Liver (tissue), 9 donors: ENCODE data around the gene SLX4IP. TPM values are rescaled to one million over a fixed set of nuclear protein-coding genes. Genes with fewer than 3 reads are reported as not detected.
A peak's percentile ranks its signal among the peaks of the same experiment; 100 is the strongest.

Source experiments
- DNase-seq: peaks from one replicate; pipeline ENCODE4 v3.0.0-alpha.2; 2017; ENCODE audit warnings: low spot score
- H3K27ac ChIP-seq, 2 donors: one replicate each; pipeline ENCODE4 v1.7.0; 2013; ENCODE audit warnings: inconsistent platforms in 2 of 2, low read length in 2 of 2, control low read depth in 1 of 2, low read depth in 1 of 2, mild to moderate bottlenecking in 1 of 2
- H3K27me3 ChIP-seq, 4 donors: one replicate each; pipeline versions ENCODE4 v1.6.1 to v1.7.0; 2013; ENCODE audit warnings: low read length in 3 of 4, inconsistent platforms in 1 of 4, mild to moderate bottlenecking in 1 of 4, moderate library complexity in 1 of 4; ENCODE audit not compliant: control insufficient read depth in 4 of 4, insufficient read depth in 4 of 4
- H3K36me3 ChIP-seq, 4 donors: one replicate each; pipeline versions ENCODE4 v1.6.1 to v1.7.0; 2013; ENCODE audit warnings: low read length in 3 of 4, mild to moderate bottlenecking in 3 of 4, low read depth in 1 of 4, moderate library complexity in 1 of 4; ENCODE audit not compliant: control insufficient read depth in 4 of 4, insufficient read depth in 3 of 4
- H3K4me1 ChIP-seq, 4 donors: one replicate each; pipeline versions ENCODE4 v1.6.1 to v1.7.0; 2013; ENCODE audit warnings: low read length in 3 of 4, mild to moderate bottlenecking in 3 of 4, moderate library complexity in 1 of 4; ENCODE audit not compliant: control insufficient read depth in 4 of 4, insufficient read depth in 4 of 4
- H3K4me3 ChIP-seq, 3 donors: one replicate each; pipeline versions ENCODE4 v1.6.1 to v1.7.0; 2013; ENCODE audit warnings: low read length in 3 of 3, control low read depth in 1 of 3, low read depth in 1 of 3, mild to moderate bottlenecking in 1 of 3
- H3K9ac ChIP-seq, 2 donors: one replicate each; pipeline ENCODE4 v1.7.0; 2013; ENCODE audit warnings: low read length in 2 of 2, mild to moderate bottlenecking in 2 of 2, moderate library complexity in 2 of 2, control low read depth in 1 of 2, low read depth in 1 of 2
- H3K9me3 ChIP-seq, 4 donors: one replicate each; pipeline versions ENCODE4 v1.6.1 to v1.7.0; 2013; ENCODE audit warnings: low read length in 3 of 4; ENCODE audit not compliant: control insufficient read depth in 4 of 4
- EGR1 ChIP-seq, 2 donors: IDR thresholded peaks; 2 replicates each; pipeline ENCODE4 v1.6.1; 2016 to 2018; ENCODE audit warnings: antibody characterized with exemption in 2 of 2, low read depth in 2 of 2
- FOXA1 ChIP-seq: IDR thresholded peaks from 2 replicates; pipeline ENCODE4 v1.6.1; 2016; ENCODE audit warnings: antibody characterized with exemption
- FOXA2 ChIP-seq: IDR thresholded peaks from 2 replicates; pipeline ENCODE4 v1.6.1; 2016; ENCODE audit warnings: antibody characterized with exemption
- GABPA ChIP-seq, 2 donors: IDR thresholded peaks in 1 of 2; conservative IDR thresholded peaks in 1 of 2; 2 replicates each; pipeline ENCODE4 v1.6.1; 2016; ENCODE audit warnings: antibody characterized with exemption in 2 of 2, mild to moderate bottlenecking in 1 of 2, moderate library complexity in 1 of 2
- HNF4A ChIP-seq, 2 donors: conservative IDR thresholded peaks; 2 replicates each; pipeline ENCODE4 v1.6.1; 2016; ENCODE audit warnings: antibody characterized with exemption in 2 of 2, mild to moderate bottlenecking in 2 of 2
- HNF4G ChIP-seq: IDR thresholded peaks from 2 replicates; pipeline ENCODE4 v1.6.1; 2016; ENCODE audit warnings: antibody characterized with exemption
- JUND ChIP-seq, 2 donors: IDR thresholded peaks; 2 replicates each; pipeline ENCODE4 v1.6.1; 2016; ENCODE audit warnings: antibody characterized with exemption in 2 of 2
- NR2F2 ChIP-seq: IDR thresholded peaks from 2 replicates; pipeline ENCODE4 v1.6.1; 2016; ENCODE audit warnings: antibody characterized with exemption
- RAD21 ChIP-seq, 2 donors: IDR thresholded peaks; 2 replicates each; pipeline ENCODE4 v1.6.1; 2016; ENCODE audit warnings: antibody characterized with exemption in 2 of 2, mild to moderate bottlenecking in 2 of 2
- RXRA ChIP-seq, 2 donors: IDR thresholded peaks; 2 replicates each; pipeline ENCODE4 v1.6.1; 2017 to 2018; ENCODE audit warnings: antibody characterized with exemption in 2 of 2, mild to moderate bottlenecking in 1 of 2
- SP1 ChIP-seq: IDR thresholded peaks from 2 replicates; pipeline ENCODE4 v1.6.1; 2018; ENCODE audit warnings: antibody characterized with exemption, mild to moderate bottlenecking
- TAF1 ChIP-seq: conservative IDR thresholded peaks from 2 replicates; pipeline ENCODE4 v1.6.1; 2016; ENCODE audit warnings: antibody characterized with exemption, mild to moderate bottlenecking
- YY1 ChIP-seq: IDR thresholded peaks from 2 replicates; pipeline ENCODE4 v1.6.1; 2016; ENCODE audit warnings: antibody characterized with exemption, mild to moderate bottlenecking
- WGBS: extraction: QIAGEN DNeasy Blood & Tissue Kit; methylation state at CpG from one replicate; pipeline ENCODE4 v1.1.7; 2013; 5-methylcytosine and 5-hydroxymethylcytosine counted together
- polyA plus RNA-seq, 2 donors: library from polyadenylated mRNA; stranded (reverse) in 1 of 2; unstranded in 1 of 2; fragments of 200-250 nt in 1 of 2; fragments of >200 nt in 1 of 2; fragmentation: Nextera tagmentation in 1 of 2; extraction: Ambion mirVana in 1 of 2; gene quantifications; one replicate each; pipeline versions ENCODE4 v1.2.1 to v1.2.3, GENCODE V29; 2013 to 2015
- total RNA-seq, 2 donors: library from RNA; depleted of rRNA; stranded (reverse); fragments of >200 nt; gene quantifications; one replicate each; pipeline ENCODE4 v1.2.3, GENCODE V29; 2014
- TF ChIP-seq, protein P1 (sequence below): IDR thresholded peaks from 2 replicates; pipeline ENCODE4 v1.6.1; 2016; ENCODE audit warnings: antibody characterized with exemption, mild to moderate bottlenecking
- TF ChIP-seq, protein P2 (sequence below): IDR thresholded peaks from 2 replicates; pipeline ENCODE4 v1.6.1; 2016; ENCODE audit warnings: antibody characterized with exemption
- TF ChIP-seq, protein P3 (sequence below): IDR thresholded peaks from 2 replicates; pipeline ENCODE4 v1.6.1; 2016; ENCODE audit warnings: antibody characterized with exemption
- TF ChIP-seq, protein P4 (sequence below): fragments of 150-350 bp; IDR thresholded peaks from 2 replicates; pipeline ENCODE4 v1.5.1; 2017; ENCODE audit warnings: improper control_type of control experiment, low read depth, low read length; ENCODE audit not compliant: missing input control
- donor health status: healthy.
- donor health status: healthy.
- donor health status: healthy.
- donor health status: healthy.
- donor health status: healthy.

SLX4IP gene
- total and polyA plus RNA-seq, 4 donors, result 1.1 to 3.4 (median 2.7) TPM

DNA sequence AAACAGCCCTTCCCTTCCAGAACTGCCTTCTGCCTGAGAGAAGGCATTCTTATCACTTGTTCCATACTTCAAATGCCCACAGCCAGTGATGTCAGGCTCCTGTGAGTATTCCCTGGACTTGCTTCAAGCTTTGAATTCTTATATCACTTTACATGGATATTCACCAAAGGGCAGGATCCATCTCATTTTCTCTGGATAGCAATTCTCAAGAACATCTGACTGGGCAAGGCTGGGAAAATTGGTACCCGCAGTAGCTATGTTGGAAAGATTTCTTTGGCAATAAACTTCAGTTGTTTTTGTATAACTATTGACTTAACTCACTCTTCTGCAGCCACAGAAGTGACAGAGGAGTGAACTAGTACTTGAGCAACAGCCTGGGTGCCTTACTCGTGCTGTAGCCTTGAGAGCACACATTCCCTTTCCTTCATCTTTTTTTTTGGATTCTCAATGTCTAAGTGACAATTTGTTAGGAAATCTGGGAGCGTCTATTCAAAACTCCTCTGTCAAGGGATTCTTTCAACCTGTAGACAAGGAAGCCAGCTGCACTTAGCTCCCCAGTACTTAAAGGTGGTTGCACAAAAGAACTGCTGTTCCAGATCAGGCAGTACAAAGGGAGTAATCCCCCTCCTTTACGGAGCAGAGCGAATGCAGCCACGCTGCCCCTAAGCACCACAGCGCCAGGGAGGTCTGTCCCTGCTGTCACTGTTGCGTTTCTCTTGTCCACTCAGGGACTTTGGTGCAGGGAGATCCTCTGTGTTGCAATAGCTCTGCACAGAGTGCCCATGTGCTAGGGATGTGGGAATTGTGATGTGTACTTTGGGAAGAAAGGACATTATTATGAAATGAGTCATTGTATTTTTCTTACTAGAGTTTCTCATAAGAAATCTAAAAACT is 169.1 kb downstream of the SLX4IP start (continued):
- TF ChIP-seq GABPA (IDR thresholded peaks at IDR 0.05 in 1 of 2, conservative IDR thresholded peaks at IDR 0.05 in 1 of 2), result no peak
- peak; percentile 8 for TF ChIP-seq SP1

DNA sequence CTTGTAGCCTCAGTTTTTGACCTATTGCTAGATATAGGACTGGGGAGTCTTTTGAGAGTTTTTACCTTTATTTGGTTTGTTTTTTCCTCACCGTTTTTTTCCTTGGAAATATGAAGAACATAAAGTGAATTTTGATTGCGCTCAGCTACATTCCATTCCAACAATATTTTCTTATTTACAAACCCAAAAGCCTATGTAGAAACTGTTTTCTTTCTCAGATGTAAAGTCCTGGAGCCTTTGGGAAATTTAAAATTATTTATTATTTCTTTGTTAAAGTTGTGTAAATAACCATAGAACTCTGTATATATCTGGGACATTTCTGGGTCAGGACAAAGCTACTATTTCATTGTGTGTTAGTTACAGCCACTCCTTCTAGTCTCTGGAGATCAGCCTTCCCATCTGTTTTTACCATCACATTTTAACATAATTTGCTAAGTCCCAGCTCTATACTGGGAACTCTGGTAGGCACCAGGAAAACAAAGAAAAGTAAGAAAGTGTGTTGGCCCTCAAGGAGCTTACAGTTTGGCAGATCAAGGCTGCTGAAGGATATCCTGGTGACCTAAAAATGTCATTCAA is 169.8 kb downstream of the SLX4IP start:
- Histone ChIP-seq H3K9ac (no peak overlapping the region), H3K36me3 (peaks cover 0 to 6% (median 2%) of the 10 kb centered on the region in 4 donors), H3K27ac (no peak overlapping the region), H3K27me3 (no peaks in the 10 kb centered on the region), H3K9me3 (no peaks in the 10 kb centered on the region), H3K4me1 (no peaks in the 10 kb centered on the region), H3K4me3 (no peak overlapping the region)
- 94% methylated on average over 2 of the region's 2 CpGs for WGBS
- TF ChIP-seq RAD21 (IDR thresholded peaks at IDR 0.05), result no peak
- TF ChIP-seq EGR1 (IDR thresholded peaks at IDR 0.05; ENCODE audit: low read depth in 2 of 2), result no peak
- TF ChIP-seq, protein P1, sequence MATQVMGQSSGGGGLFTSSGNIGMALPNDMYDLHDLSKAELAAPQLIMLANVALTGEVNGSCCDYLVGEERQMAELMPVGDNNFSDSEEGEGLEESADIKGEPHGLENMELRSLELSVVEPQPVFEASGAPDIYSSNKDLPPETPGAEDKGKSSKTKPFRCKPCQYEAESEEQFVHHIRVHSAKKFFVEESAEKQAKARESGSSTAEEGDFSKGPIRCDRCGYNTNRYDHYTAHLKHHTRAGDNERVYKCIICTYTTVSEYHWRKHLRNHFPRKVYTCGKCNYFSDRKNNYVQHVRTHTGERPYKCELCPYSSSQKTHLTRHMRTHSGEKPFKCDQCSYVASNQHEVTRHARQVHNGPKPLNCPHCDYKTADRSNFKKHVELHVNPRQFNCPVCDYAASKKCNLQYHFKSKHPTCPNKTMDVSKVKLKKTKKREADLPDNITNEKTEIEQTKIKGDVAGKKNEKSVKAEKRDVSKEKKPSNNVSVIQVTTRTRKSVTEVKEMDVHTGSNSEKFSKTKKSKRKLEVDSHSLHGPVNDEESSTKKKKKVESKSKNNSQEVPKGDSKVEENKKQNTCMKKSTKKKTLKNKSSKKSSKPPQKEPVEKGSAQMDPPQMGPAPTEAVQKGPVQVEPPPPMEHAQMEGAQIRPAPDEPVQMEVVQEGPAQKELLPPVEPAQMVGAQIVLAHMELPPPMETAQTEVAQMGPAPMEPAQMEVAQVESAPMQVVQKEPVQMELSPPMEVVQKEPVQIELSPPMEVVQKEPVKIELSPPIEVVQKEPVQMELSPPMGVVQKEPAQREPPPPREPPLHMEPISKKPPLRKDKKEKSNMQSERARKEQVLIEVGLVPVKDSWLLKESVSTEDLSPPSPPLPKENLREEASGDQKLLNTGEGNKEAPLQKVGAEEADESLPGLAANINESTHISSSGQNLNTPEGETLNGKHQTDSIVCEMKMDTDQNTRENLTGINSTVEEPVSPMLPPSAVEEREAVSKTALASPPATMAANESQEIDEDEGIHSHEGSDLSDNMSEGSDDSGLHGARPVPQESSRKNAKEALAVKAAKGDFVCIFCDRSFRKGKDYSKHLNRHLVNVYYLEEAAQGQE, result no peak
- TF ChIP-seq JUND (IDR thresholded peaks at IDR 0.05), result no peak
- peak; percentile 2 for TF ChIP-seq SP1
- TF ChIP-seq HNF4A (conservative IDR thresholded peaks at IDR 0.05), result no peak
- TF ChIP-seq, protein P2, sequence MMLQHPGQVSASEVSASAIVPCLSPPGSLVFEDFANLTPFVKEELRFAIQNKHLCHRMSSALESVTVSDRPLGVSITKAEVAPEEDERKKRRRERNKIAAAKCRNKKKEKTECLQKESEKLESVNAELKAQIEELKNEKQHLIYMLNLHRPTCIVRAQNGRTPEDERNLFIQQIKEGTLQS, result no peak
- TF ChIP-seq NR2F2, result no peak
- no peak for DNase-seq

DNA sequence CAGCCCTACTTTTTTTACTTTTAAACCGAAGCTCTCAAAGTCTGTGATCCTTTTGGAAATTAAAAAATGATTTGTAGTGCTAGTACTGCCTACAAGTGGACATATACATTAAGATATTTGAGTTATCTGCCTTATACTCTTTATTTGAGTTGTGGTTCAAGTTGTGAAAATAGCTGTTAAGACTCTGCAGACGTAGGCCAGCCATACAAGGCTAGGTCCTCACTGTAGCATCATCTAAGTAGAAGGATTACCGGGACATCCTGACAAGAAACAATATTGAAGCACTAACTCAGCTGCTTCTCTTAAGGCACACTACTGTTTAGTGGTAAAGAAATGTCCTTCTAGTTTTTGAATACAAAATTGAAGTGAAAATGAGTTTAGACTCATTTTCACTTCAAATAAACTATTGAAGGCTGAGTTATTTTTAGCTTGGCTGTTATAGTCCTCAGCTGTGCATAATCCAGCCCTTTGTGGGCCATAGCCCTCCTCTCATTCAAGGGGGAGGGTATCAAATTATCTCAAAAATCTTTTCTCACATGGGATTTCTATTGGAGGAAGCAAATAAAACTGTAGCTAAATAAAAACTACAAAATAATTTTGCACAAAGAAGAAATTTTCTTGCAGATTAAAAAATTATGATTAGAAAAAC is 170.6 kb downstream of the SLX4IP start:
- no peaks in the 10 kb centered on the region for H3K27me3 ChIP-seq
- H3K9ac ChIP-seq, result no peak overlapping the region
- no peaks in the 10 kb centered on the region for H3K9me3 ChIP-seq
- no peak overlapping the region for H3K27ac ChIP-seq
- 96% methylated on average over 3 of the region's 3 CpGs for WGBS
- DNase-seq, result no peak
- H3K36me3 ChIP-seq, result peaks cover 0 to 6% (median 2%) of the 10 kb centered on the region in 4 donors
- no peak overlapping the region for H3K4me3 ChIP-seq
- no peaks in the 10 kb centered on the region for H3K4me1 ChIP-seq
- TF ChIP-seq HNF4A (conservative IDR thresholded peaks at IDR 0.05) (no peak), SP1 (no peak), HNF4G (no peak), RXRA (IDR thresholded peaks at IDR 0.05) (no peak), JUND (IDR thresholded peaks at IDR 0.05) (no peak), YY1 (no peak), RAD21 (IDR thresholded peaks at IDR 0.05) (no peak), TAF1 (no peak), FOXA2 (no peak), EGR1 (IDR thresholded peaks at IDR 0.05; ENCODE audit: low read depth in 2 of 2) (no peak), NR2F2 (no peak), GABPA (IDR thresholded peaks at IDR 0.05 in 1 of 2, conservative IDR thresholded peaks at IDR 0.05 in 1 of 2) (no peak), FOXA1 (no peak)
- TF ChIP-seq, protein P1, result no peak
- TF ChIP-seq, protein P3, sequence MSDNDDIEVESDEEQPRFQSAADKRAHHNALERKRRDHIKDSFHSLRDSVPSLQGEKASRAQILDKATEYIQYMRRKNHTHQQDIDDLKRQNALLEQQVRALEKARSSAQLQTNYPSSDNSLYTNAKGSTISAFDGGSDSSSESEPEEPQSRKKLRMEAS, result no peak
- TF ChIP-seq, protein P2, result no peak
- TF ChIP-seq, protein P4, sequence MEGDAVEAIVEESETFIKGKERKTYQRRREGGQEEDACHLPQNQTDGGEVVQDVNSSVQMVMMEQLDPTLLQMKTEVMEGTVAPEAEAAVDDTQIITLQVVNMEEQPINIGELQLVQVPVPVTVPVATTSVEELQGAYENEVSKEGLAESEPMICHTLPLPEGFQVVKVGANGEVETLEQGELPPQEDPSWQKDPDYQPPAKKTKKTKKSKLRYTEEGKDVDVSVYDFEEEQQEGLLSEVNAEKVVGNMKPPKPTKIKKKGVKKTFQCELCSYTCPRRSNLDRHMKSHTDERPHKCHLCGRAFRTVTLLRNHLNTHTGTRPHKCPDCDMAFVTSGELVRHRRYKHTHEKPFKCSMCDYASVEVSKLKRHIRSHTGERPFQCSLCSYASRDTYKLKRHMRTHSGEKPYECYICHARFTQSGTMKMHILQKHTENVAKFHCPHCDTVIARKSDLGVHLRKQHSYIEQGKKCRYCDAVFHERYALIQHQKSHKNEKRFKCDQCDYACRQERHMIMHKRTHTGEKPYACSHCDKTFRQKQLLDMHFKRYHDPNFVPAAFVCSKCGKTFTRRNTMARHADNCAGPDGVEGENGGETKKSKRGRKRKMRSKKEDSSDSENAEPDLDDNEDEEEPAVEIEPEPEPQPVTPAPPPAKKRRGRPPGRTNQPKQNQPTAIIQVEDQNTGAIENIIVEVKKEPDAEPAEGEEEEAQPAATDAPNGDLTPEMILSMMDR, result no peak
